Endodermal cell (in vitro differentiated cells): ENCODE data around the gene CACNA1E. TPM values are rescaled to one million over a fixed set of nuclear protein-coding genes. Genes with fewer than 3 reads are reported as not detected.

ENCODE experiments used
- DNase-seq: peaks from one replicate; pipeline ENCODE4 v3.0.0-alpha.2; 2017
- H3K27ac ChIP-seq: 2 replicates; pipeline ENCODE4 v1.5.1; 2013; ENCODE audit warnings: mild to moderate bottlenecking, low read depth, low read length, moderate library complexity
- H3K27me3 ChIP-seq: 2 replicates; pipeline ENCODE4 v1.6.1; 2013; ENCODE audit warnings: mild to moderate bottlenecking, low read length, moderate library complexity; ENCODE audit not compliant: insufficient read depth, control insufficient read depth, poor library complexity, severe bottlenecking
- H3K36me3 ChIP-seq: 2 replicates; pipeline ENCODE4 v1.7.0; 2013; ENCODE audit warnings: mild to moderate bottlenecking, low read length, moderate library complexity; ENCODE audit not compliant: control insufficient read depth, insufficient read depth
- H3K4me1 ChIP-seq: one replicate; pipeline ENCODE4 v1.7.0; 2013; ENCODE audit warnings: low read length; ENCODE audit not compliant: control insufficient read depth, insufficient read depth
- H3K4me3 ChIP-seq: 2 replicates; pipeline ENCODE4 v1.5.1; 2013; ENCODE audit warnings: mild to moderate bottlenecking, low read length, moderate library complexity
- H3K9ac ChIP-seq: 2 replicates; pipeline ENCODE4 v1.6.1; 2013; ENCODE audit warnings: mild to moderate bottlenecking, low read length, moderate library complexity; ENCODE audit not compliant: poor library complexity, severe bottlenecking; ENCODE audit errors: extremely low read depth
- H3K9me3 ChIP-seq: 2 replicates; pipeline ENCODE4 v1.6.1; 2013; ENCODE audit warnings: mild to moderate bottlenecking, low read length, moderate library complexity; ENCODE audit not compliant: control insufficient read depth
- H3K27ac Mint-ChIP-seq: 2 replicates; pipeline ENCODE4 v1.8.0; 2020; ENCODE audit warnings: mixed read lengths
- H3K27me3 Mint-ChIP-seq: 2 replicates; pipeline ENCODE4 v1.8.0; 2021; ENCODE audit warnings: mild to moderate bottlenecking, mixed read lengths; ENCODE audit not compliant: insufficient read depth
- H3K36me3 Mint-ChIP-seq: 2 replicates; pipeline ENCODE4 v1.8.0; 2020; ENCODE audit warnings: low read depth, mixed read lengths
- H3K4me1 Mint-ChIP-seq: 2 replicates; pipeline ENCODE4 v1.8.0; 2020; ENCODE audit warnings: mixed read lengths
- H3K4me3 Mint-ChIP-seq: 2 replicates; pipeline ENCODE4 v1.8.0; 2020; ENCODE audit warnings: mild to moderate bottlenecking, moderate library complexity, mixed read lengths
- H3K9me3 Mint-ChIP-seq: 2 replicates; pipeline ENCODE4 v1.8.0; 2020; ENCODE audit warnings: mild to moderate bottlenecking, mixed read lengths
- CTCF ChIP-seq: fragments of 200-600 bp; sonication (generic); conservative IDR thresholded peaks from 2 replicates; pipeline ENCODE4 v1.5.0; 2021; ENCODE audit warnings: antibody characterized with exemption, mild to moderate bottlenecking
- WGBS, 2 experiments: methylation state at CpG; one replicate each; pipeline versions ENCODE4 v1.1.5 to v1.1.7; 2013; ENCODE audit warnings: missing lambda C conversion rate in 2 of 2, mixed read lengths in 1 of 2; ENCODE audit not compliant: insufficient coverage in 1 of 2, insufficient read length in 1 of 2; 5-methylcytosine and 5-hydroxymethylcytosine counted together
- long read RNA-seq, 4 experiments: library from polyadenylated mRNA in 2 of 4; library from RNA in 1 of 4; library from capped mRNA in 1 of 4; stranded (forward) in 3 of 4; unstranded in 1 of 4; transcript quantifications; one replicate each; pipeline ENCODE4 v2.0.0, GENCODE V29; 2020 to 2021; ENCODE audit warnings: inconsistent platforms in 1 of 4
- polyA plus RNA-seq, 2 experiments: library from polyadenylated mRNA; stranded (reverse); fragments of 50-300 nt; gene quantifications; one replicate each; pipeline ENCODE4 v1.2.3, GENCODE V29; 2013
- total RNA-seq, 2 donors: library from RNA; stranded (reverse); fragmentation: NEBNext Ultra II Directional in 1 of 2; extraction: Animal tissue kit (Norgen Biotek cat#: 25700) in 1 of 2; gene quantifications; 2 replicates in 1 of 2; 3 replicates in 1 of 2; pipeline ENCODE4 v1.2.1, GENCODE V29; 2021

The CACNA1E gene
- total RNA-seq: 1 to 10 TPM; 4.7 to 5.8 TPM
- 3.9 TPM for polyA plus RNA-seq (2013, experiment 1 of 2)
- 5.1 TPM for polyA plus RNA-seq (2013, experiment 2 of 2)
- long read RNA-seq, experiment 1, partial matches to known transcripts: 1 of 1 reads
- long read RNA-seq, experiment 1, other reads (novel, unspliced or antisense): 0 of 1 reads
- long read RNA-seq, experiment 2, partial matches to known transcripts: 2 of 8 reads
- long read RNA-seq, experiment 2, other reads (novel, unspliced or antisense): 6 of 8 reads
- long read RNA-seq, experiment 3, partial matches to known transcripts: 0 of 2 reads
- long read RNA-seq, experiment 3, other reads (novel, unspliced or antisense): 2 of 2 reads
- long read RNA-seq, experiment 4: 0 reads

- Mint-ChIP-seq H3K4me1 (peaks cover 31% of the 10 kb centered on the region), H3K4me3 (peak within 1 kb of the TSS; percentile 59), H3K36me3 (peaks cover 2% of the 10 kb centered on the region), H3K27me3 (peaks cover 98% of the 10 kb centered on the region), H3K9me3 (no peaks in the 10 kb centered on the region), H3K27ac (no peak within 1 kb of the TSS)
- WGBS, 2 experiments: 3 to 17% methylated on average over 17 to 43 of the region's 43 CpGs
- H3K4me1 ChIP-seq: peaks cover 4% of the 10 kb centered on the region
- H3K4me3 ChIP-seq: peak within 1 kb of the TSS; percentile 82
- TF ChIP-seq CTCF: no peak
- H3K36me3 ChIP-seq: no peaks in the 10 kb centered on the region
- H3K27me3 ChIP-seq: peaks cover 90% of the 10 kb centered on the region
- peak; percentile 55 for DNase-seq
- H3K9ac ChIP-seq: no peak within 1 kb of the TSS
- no peaks in the 10 kb centered on the region for H3K9me3 ChIP-seq
- no peak within 1 kb of the TSS for H3K27ac ChIP-seq
Observed at GRCh38 chr1:181483285-181484195, at the start of gene CACNA1E. Gene CACNA1E (plus strand): TSS chr1:181483517. CDS start chr1:181483745, 228 bp downstream.

GRCh38 chr1:181433931-181434330 lies 49.4 kb upstream of the CACNA1E start:
- no peak for TF ChIP-seq CTCF
- Mint-ChIP-seq H3K9me3 (no peaks in the 10 kb centered on the region), H3K27me3 (peaks cover 13% of the 10 kb centered on the region), H3K27ac (no peak overlapping the region), H3K36me3 (no peaks in the 10 kb centered on the region), H3K4me1 (peaks cover 7% of the 10 kb centered on the region), H3K4me3 (no peak overlapping the region)
- H3K4me3 ChIP-seq: no peak overlapping the region
- DNase-seq: no peak
- 89 to 95% methylated on average over 3 of the region's 3 CpGs for WGBS, 2 experiments
- no peaks in the 10 kb centered on the region for H3K36me3 ChIP-seq
- no peak overlapping the region for H3K27ac ChIP-seq
- H3K9me3 ChIP-seq: no peaks in the 10 kb centered on the region
- H3K4me1 ChIP-seq: no peaks in the 10 kb centered on the region
- H3K27me3 ChIP-seq: no peaks in the 10 kb centered on the region
- no peak overlapping the region for H3K9ac ChIP-seq

- Histone ChIP-seq H3K4me3 (no peak overlapping the region), H3K4me1 (no peaks in the 10 kb centered on the region), H3K9me3 (no peaks in the 10 kb centered on the region), H3K27ac (no peak overlapping the region), H3K9ac (no peak overlapping the region), H3K36me3 (no peaks in the 10 kb centered on the region), H3K27me3 (no peaks in the 10 kb centered on the region)
- no peak for DNase-seq
- no peaks in the 10 kb centered on the region for H3K9me3 Mint-ChIP-seq
- H3K36me3 Mint-ChIP-seq: no peaks in the 10 kb centered on the region
- no peak overlapping the region for H3K27ac Mint-ChIP-seq
- H3K4me1 Mint-ChIP-seq: peaks cover 6% of the 10 kb centered on the region
- H3K27me3 Mint-ChIP-seq: peaks cover 17% of the 10 kb centered on the region
- 84% methylated on average over 2 of the region's 2 CpGs; no CpG with 5 or more reads in 1 of the 2 experiments for WGBS, 2 experiments
- no peak overlapping the region for H3K4me3 Mint-ChIP-seq
- no peak for TF ChIP-seq CTCF
Observed at GRCh38 chr1:181438013-181438412, 45.3 kb upstream of the CACNA1E start.
